Fibroblast of lung (primary cell): ENCODE measurements around the gene C19orf67. TPM values are rescaled to one million over a fixed set of nuclear protein-coding genes. Genes with fewer than 3 reads are reported as not detected.

Source experiments
- DNase-seq, 2 donors: peaks; one replicate each; pipeline versions ENCODE4 v3.0.0 to v3.0.0-alpha.2; 2010; ENCODE audit warnings: low read depth in 2 of 2
- H2AFZ ChIP-seq: 2 replicates; pipeline ENCODE4 v1.5.1; 2012; ENCODE audit warnings: low read length, control low read depth, inconsistent platforms
- H3K27ac ChIP-seq: 2 replicates; pipeline ENCODE4 v1.5.1; 2011; ENCODE audit warnings: low read length, control low read depth; ENCODE audit not compliant: insufficient read depth
- H3K27me3 ChIP-seq: 2 replicates; pipeline ENCODE4 v1.5.1; 2011; ENCODE audit warnings: mild to moderate bottlenecking, low read length; ENCODE audit not compliant: control insufficient read depth, insufficient read depth
- H3K36me3 ChIP-seq: 2 replicates; pipeline ENCODE4 v1.5.1; 2011; ENCODE audit warnings: low read length; ENCODE audit not compliant: control insufficient read depth, insufficient read depth
- H3K4me1 ChIP-seq: 2 replicates; pipeline ENCODE4 v1.5.1; 2011; ENCODE audit warnings: low read length; ENCODE audit not compliant: control insufficient read depth, insufficient read depth; ENCODE audit errors: extremely low read depth
- H3K4me2 ChIP-seq: 2 replicates; pipeline ENCODE4 v1.5.1; 2011; ENCODE audit warnings: low read length, control low read depth; ENCODE audit not compliant: insufficient read depth; ENCODE audit errors: extremely low read depth
- H3K4me3 ChIP-seq, 4 experiments: fragments of 200-600 bp in 1 of 4; sonication (generic) in 1 of 4; replicated peaks in 1 of 4; 2 replicates each; pipeline ENCODE4 v1.5.1; 2011 to 2016; ENCODE audit warnings: low read length in 4 of 4, low read depth in 3 of 4, mild to moderate bottlenecking in 3 of 4, control low read depth in 2 of 4, inconsistent platforms in 1 of 4, mixed read lengths in 1 of 4; ENCODE audit not compliant: insufficient read depth in 1 of 4; ENCODE audit errors: control extremely low read depth in 1 of 4
- H3K79me2 ChIP-seq: 2 replicates; pipeline ENCODE4 v1.5.1; 2012; ENCODE audit warnings: mild to moderate bottlenecking, low read length, inconsistent platforms; ENCODE audit not compliant: control insufficient read depth, insufficient read depth
- H3K9ac ChIP-seq: 2 replicates; pipeline ENCODE4 v1.5.1; 2011; ENCODE audit warnings: mild to moderate bottlenecking, low read length, control low read depth; ENCODE audit not compliant: insufficient read depth
- H3K9me3 ChIP-seq: 2 replicates; pipeline ENCODE4 v1.5.1; 2012; ENCODE audit warnings: low read depth, low read length; ENCODE audit not compliant: control insufficient read depth, insufficient read depth
- H4K20me1 ChIP-seq: 2 replicates; pipeline ENCODE4 v1.5.1; 2011; ENCODE audit warnings: low read length; ENCODE audit not compliant: control insufficient read depth, insufficient read depth; ENCODE audit errors: extremely low read depth
- EZH2 ChIP-seq: IDR thresholded peaks from 2 replicates; pipeline ENCODE4 v1.5.1; 2012; ENCODE audit warnings: low read length, control low read depth, mild to moderate bottlenecking; ENCODE audit errors: missing control alignments
- polyA plus RNA-seq, 2 donors: library from polyadenylated mRNA; depleted of rRNA in 1 of 2; stranded (reverse) in 1 of 2; unstranded in 1 of 2; fragments of >200 nt; gene quantifications; 2 replicates each; pipeline ENCODE4 v1.2.1, GENCODE V29; 2011 to 2012; ENCODE audit warnings: missing spikeins in 1 of 2
- total RNA-seq: library from RNA; depleted of rRNA; stranded (reverse); fragments of >200 nt; gene quantifications from 2 replicates; pipeline ENCODE4 v1.2.1, GENCODE V29; 2014
- TF ChIP-seq, protein P1 (sequence below), 2 donors: IDR thresholded peaks in 1 of 2; conservative IDR thresholded peaks in 1 of 2; 1 replicate in 1 of 2; 2 replicates in 1 of 2; pipeline ENCODE4 v1.5.1; 2011 to 2012; ENCODE audit warnings: low read length in 2 of 2, control low read depth in 1 of 2, inconsistent platforms in 1 of 2, low read depth in 1 of 2, mild to moderate bottlenecking in 1 of 2

Gene C19orf67
- total and polyA plus RNA-seq, 2 donors (not counting 1 experiment from before 2014, with no cell fraction given) = not detected

DNA sequence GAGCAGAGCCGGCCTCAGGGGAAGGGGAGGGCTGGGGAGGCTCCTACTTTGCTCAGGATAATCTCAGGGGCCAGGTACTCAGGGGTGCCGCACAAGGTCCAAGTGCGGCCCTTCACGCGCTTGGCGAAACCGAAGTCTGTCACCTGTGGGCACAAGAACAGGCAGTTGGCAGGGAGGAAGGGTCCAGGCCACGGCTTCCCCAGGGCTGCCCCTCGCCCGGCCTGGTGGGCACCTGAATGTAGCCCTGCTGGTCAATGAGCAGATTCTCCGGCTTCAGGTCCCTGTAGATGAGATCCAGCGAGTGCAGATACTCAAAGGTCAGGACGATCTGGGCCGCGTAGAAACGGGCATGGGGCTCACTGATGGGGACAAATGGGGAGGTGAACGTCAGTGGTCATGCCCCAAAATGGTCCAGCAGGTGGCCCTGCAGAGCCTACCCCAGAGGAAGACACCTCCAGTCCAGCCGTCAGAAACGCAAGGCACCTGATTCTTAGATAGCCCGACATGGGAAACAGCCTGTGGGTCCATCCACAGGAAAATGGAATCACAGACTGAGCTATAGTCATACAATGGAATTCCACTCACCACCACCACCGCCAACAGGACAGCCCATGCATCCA lies 12.1 kb upstream of the C19orf67 start:
- no peaks in the 10 kb centered on the region for H3K9me3 ChIP-seq
- H3K36me3 ChIP-seq = peaks cover 19% of the 10 kb centered on the region
- no peaks in the 10 kb centered on the region for H3K27me3 ChIP-seq
- no peak overlapping the region for H3K4me3 ChIP-seq
- no peak overlapping the region for H3K4me2 ChIP-seq
- no peaks in the 10 kb centered on the region for H3K79me2 ChIP-seq
- no peak for DNase-seq
- no peak overlapping the region for H3K27ac ChIP-seq
- no peaks in the 10 kb centered on the region for H3K4me1 ChIP-seq
- H2AFZ ChIP-seq = no peak overlapping the region
- TF ChIP-seq, protein P1, sequence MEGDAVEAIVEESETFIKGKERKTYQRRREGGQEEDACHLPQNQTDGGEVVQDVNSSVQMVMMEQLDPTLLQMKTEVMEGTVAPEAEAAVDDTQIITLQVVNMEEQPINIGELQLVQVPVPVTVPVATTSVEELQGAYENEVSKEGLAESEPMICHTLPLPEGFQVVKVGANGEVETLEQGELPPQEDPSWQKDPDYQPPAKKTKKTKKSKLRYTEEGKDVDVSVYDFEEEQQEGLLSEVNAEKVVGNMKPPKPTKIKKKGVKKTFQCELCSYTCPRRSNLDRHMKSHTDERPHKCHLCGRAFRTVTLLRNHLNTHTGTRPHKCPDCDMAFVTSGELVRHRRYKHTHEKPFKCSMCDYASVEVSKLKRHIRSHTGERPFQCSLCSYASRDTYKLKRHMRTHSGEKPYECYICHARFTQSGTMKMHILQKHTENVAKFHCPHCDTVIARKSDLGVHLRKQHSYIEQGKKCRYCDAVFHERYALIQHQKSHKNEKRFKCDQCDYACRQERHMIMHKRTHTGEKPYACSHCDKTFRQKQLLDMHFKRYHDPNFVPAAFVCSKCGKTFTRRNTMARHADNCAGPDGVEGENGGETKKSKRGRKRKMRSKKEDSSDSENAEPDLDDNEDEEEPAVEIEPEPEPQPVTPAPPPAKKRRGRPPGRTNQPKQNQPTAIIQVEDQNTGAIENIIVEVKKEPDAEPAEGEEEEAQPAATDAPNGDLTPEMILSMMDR (conservative IDR thresholded peaks at IDR 0.05 in 1 of 2, IDR thresholded peaks at IDR 0.05 in 1 of 2; ENCODE audit: low read depth in 1 of 2, low read length in 2 of 2) = peak; percentile 11 to 29
- TF ChIP-seq EZH2 = no peak
- no peak overlapping the region for H3K9ac ChIP-seq
- no peaks in the 10 kb centered on the region for H4K20me1 ChIP-seq

DNA sequence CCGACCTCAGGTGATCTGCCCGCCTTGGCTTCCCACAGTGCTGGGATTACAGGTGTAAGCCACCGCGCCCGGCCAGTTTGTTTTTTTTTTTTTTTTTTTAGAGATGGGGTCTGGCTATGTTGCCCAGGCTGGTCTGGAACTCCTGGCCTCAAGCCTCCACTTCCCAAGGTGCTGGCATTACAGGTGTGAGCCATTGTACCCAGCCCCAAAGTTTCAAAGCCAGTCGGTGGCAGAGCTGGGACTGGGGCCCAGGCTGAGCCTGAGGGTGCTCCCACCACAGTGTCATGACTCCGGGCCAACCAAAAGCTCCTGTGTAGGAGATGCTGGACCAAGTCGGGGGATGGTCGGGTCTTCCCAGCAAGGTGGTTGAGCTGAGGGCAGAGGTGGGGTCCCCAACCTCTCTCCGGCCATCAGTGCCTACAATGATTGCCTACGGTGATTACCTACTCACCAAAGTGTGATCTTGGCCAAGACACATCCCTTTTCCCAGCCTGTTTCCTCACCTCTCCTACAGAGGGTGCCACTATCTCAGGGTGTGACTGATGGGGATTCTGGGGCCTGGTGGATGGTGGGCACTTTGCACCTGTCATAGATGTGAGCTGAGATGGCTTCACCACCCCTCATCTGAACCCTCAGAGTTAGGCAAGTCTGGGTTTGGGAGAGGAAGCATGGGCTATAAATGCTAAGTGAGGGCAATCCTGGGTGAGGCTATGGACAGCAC lies 10.8 kb upstream of the C19orf67 start:
- Histone ChIP-seq H3K27ac (no peak overlapping the region), H3K4me1 (peaks cover 2% of the 10 kb centered on the region), H3K9me3 (no peaks in the 10 kb centered on the region), H3K27me3 (no peaks in the 10 kb centered on the region), H3K4me3 (no peak overlapping the region), H2AFZ (no peak overlapping the region), H3K36me3 (peaks cover 16% of the 10 kb centered on the region), H4K20me1 (no peaks in the 10 kb centered on the region), H3K9ac (no peak overlapping the region), H3K79me2 (no peaks in the 10 kb centered on the region), H3K4me2 (no peak overlapping the region)
- DNase-seq = no peak
- TF ChIP-seq, protein P1 (conservative IDR thresholded peaks at IDR 0.05 in 1 of 2, IDR thresholded peaks at IDR 0.05 in 1 of 2; ENCODE audit: low read depth in 1 of 2, low read length in 2 of 2) = no peak
- no peak for TF ChIP-seq EZH2

DNA sequence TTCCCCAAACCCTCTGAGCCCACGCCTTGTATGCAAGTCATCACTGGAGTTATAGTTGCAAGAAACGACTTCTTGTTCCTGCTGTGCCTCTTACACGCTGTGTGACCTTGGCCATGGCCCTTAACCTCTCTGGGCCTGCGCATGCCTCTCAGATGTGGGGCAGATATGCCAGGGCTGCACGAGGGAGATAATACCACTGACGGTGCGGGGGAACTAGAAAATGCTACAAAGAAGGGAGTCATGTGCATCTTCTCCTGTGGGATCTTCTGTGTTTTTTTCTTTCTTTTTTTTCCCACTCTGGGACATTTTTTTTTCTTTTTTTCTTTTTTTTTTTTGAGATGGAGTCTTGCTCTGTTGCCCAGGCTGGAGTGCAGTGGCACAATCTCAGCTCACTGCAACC lies 9.3 kb upstream of the C19orf67 start:
- Histone ChIP-seq H3K4me2 (no peak overlapping the region), H3K4me3 (no peak overlapping the region), H3K9me3 (no peaks in the 10 kb centered on the region), H2AFZ (no peak overlapping the region), H3K9ac (no peak overlapping the region), H3K79me2 (no peaks in the 10 kb centered on the region), H3K27me3 (no peaks in the 10 kb centered on the region), H3K36me3 (peaks cover 14% of the 10 kb centered on the region), H3K4me1 (peaks cover 2% of the 10 kb centered on the region), H4K20me1 (no peaks in the 10 kb centered on the region), H3K27ac (no peak overlapping the region)
- TF ChIP-seq EZH2 = no peak
- TF ChIP-seq, protein P1 (conservative IDR thresholded peaks at IDR 0.05 in 1 of 2, IDR thresholded peaks at IDR 0.05 in 1 of 2; ENCODE audit: low read depth in 1 of 2, low read length in 2 of 2) = no peak
- DNase-seq = no peak
